Neural cell (in vitro differentiated cells): ENCODE data around the gene AIFM1. TPM values are rescaled to one million over a fixed set of nuclear protein-coding genes. Genes with fewer than 3 reads are reported as not detected.

Experiments
- H2AFZ ChIP-seq: fragments of 200-600, 300-800 bp; sonication (generic), shearing (Covaris generic); 2 replicates; pipeline ENCODE4 v1.6.0; 2014; ENCODE audit warnings: low read depth, mild to moderate bottlenecking, antibody characterized with exemption, low read length, moderate library complexity
- H3F3A ChIP-seq: fragments of 200-600 bp; shearing (Covaris generic); 2 replicates; pipeline ENCODE4 v1.6.1; 2016; ENCODE audit warnings: mild to moderate bottlenecking, moderate library complexity, mixed read lengths, antibody characterized with exemption, low read length; ENCODE audit not compliant: insufficient read depth, poor library complexity, severe bottlenecking
- H3K27ac ChIP-seq: fragments of 200-600, 300-800 bp; sonication (generic), shearing (Covaris generic); 2 replicates; pipeline ENCODE4 v1.5.1; 2014; ENCODE audit warnings: mild to moderate bottlenecking, low read length, moderate library complexity
- H3K27me3 ChIP-seq: fragments of 300-800, 200-600 bp; sonication (generic), shearing (Covaris generic); 2 replicates; pipeline ENCODE4 v1.6.0; 2014; ENCODE audit warnings: mild to moderate bottlenecking, low read depth, low read length, moderate library complexity; ENCODE audit not compliant: insufficient read depth
- H3K36me3 ChIP-seq: fragments of 300-800, 200-600 bp; sonication (generic), shearing (Covaris generic); 2 replicates; pipeline ENCODE4 v1.5.1; 2014; ENCODE audit warnings: mild to moderate bottlenecking, antibody characterized with exemption, low read length, moderate library complexity; ENCODE audit not compliant: insufficient read depth
- H3K4me2 ChIP-seq: fragments of 300-800, 200-600 bp; sonication (generic), shearing (Covaris generic); 2 replicates; pipeline ENCODE4 v1.6.0; 2014; ENCODE audit warnings: mild to moderate bottlenecking, low read length
- H3K4me3 ChIP-seq: fragments of 300-800, 200-600 bp; sonication (generic), shearing (Covaris generic); 2 replicates; pipeline ENCODE4 v1.5.1; 2014; ENCODE audit warnings: mild to moderate bottlenecking, low read length, moderate library complexity
- H3K79me2 ChIP-seq: fragments of 200-600 bp; shearing (Covaris generic); replicated peaks from 2 replicates; pipeline ENCODE4 v1.6.0; 2014; ENCODE audit warnings: mild to moderate bottlenecking, low read length, moderate library complexity; ENCODE audit not compliant: insufficient read depth
- H3K9ac ChIP-seq: fragments of 300-800, 200-600 bp; sonication (generic), shearing (Covaris generic); 2 replicates; pipeline ENCODE4 v1.6.1; 2016; ENCODE audit warnings: mild to moderate bottlenecking, low read length, mixed read lengths
- H3K9me2 ChIP-seq: fragments of 200-600 bp; shearing (Covaris generic); 2 replicates; pipeline ENCODE4 v1.6.1; 2016; ENCODE audit warnings: mild to moderate bottlenecking, low read length, mixed read lengths; ENCODE audit not compliant: insufficient read depth
- H3K9me3 ChIP-seq: fragments of 200-600, 300-800 bp; sonication (generic), shearing (Covaris generic); 2 replicates; pipeline ENCODE4 v1.6.1; 2016; ENCODE audit warnings: mild to moderate bottlenecking, mixed run types, low read length, moderate library complexity, mixed read lengths
- H4K20me1 ChIP-seq: fragments of 200-600 bp; shearing (Covaris generic); 2 replicates; pipeline ENCODE4 v1.6.1; 2016; ENCODE audit warnings: mild to moderate bottlenecking, mixed run types; ENCODE audit not compliant: insufficient read depth
- EP300 ChIP-seq: fragments of 450-650 bp; conservative IDR thresholded peaks from 2 replicates; pipeline ENCODE4 v1.6.1; 2014; ENCODE audit warnings: antibody characterized with exemption, mild to moderate bottlenecking, moderate library complexity; ENCODE audit not compliant: poor library complexity, severe bottlenecking
- EZH2 ChIP-seq: fragments of 200-600, 300-800 bp; shearing (Covaris generic), sonication (generic); IDR thresholded peaks from 2 replicates; pipeline ENCODE4 v1.6.1; 2014; ENCODE audit warnings: antibody characterized with exemption, low read length, borderline replicate concordance, mild to moderate bottlenecking; ENCODE audit not compliant: insufficient read depth, poor library complexity, severe bottlenecking
- MXI1 ChIP-seq: fragments of 450-650 bp; conservative IDR thresholded peaks from 2 replicates; pipeline ENCODE4 v1.6.1; 2014; ENCODE audit warnings: antibody characterized with exemption, mild to moderate bottlenecking; ENCODE audit not compliant: poor library complexity, severe bottlenecking
- POLR2AphosphoS5 ChIP-seq: IDR thresholded peaks from 2 replicates; pipeline ENCODE4 v1.6.1; 2012
- RAD21 ChIP-seq: fragments of 450-650 bp; conservative IDR thresholded peaks from 2 replicates; pipeline ENCODE4 v1.6.1; 2014; ENCODE audit warnings: antibody characterized with exemption, mild to moderate bottlenecking, moderate library complexity
- SMC3 ChIP-seq: fragments of 450-650 bp; conservative IDR thresholded peaks from 2 replicates; pipeline ENCODE4 v1.6.1; 2014; ENCODE audit warnings: antibody characterized with exemption, mild to moderate bottlenecking, moderate library complexity; ENCODE audit not compliant: poor library complexity
- TAF1 ChIP-seq: IDR thresholded peaks from 2 replicates; pipeline ENCODE4 v1.6.1; 2012; ENCODE audit warnings: low read depth
- polyA plus RNA-seq: library from polyadenylated mRNA; depleted of rRNA; stranded (reverse); fragments of >200 nt; gene quantifications from 2 replicates; pipeline ENCODE4 v1.2.3, GENCODE V29; 2014
- TF ChIP-seq, protein P1 (sequence below): fragments of 450-650 bp; IDR thresholded peaks from 2 replicates; pipeline ENCODE4 v1.5.1; 2014; ENCODE audit warnings: antibody characterized with exemption, mild to moderate bottlenecking, moderate library complexity; ENCODE audit not compliant: poor library complexity, severe bottlenecking
- TF ChIP-seq, protein P2 (sequence below): IDR thresholded peaks from 2 replicates; pipeline ENCODE4 v1.6.1; 2012; ENCODE audit warnings: borderline replicate concordance

The AIFM1 gene
- polyA plus RNA-seq, 1 donor from 2014 or later = 24.3 TPM

DNA sequence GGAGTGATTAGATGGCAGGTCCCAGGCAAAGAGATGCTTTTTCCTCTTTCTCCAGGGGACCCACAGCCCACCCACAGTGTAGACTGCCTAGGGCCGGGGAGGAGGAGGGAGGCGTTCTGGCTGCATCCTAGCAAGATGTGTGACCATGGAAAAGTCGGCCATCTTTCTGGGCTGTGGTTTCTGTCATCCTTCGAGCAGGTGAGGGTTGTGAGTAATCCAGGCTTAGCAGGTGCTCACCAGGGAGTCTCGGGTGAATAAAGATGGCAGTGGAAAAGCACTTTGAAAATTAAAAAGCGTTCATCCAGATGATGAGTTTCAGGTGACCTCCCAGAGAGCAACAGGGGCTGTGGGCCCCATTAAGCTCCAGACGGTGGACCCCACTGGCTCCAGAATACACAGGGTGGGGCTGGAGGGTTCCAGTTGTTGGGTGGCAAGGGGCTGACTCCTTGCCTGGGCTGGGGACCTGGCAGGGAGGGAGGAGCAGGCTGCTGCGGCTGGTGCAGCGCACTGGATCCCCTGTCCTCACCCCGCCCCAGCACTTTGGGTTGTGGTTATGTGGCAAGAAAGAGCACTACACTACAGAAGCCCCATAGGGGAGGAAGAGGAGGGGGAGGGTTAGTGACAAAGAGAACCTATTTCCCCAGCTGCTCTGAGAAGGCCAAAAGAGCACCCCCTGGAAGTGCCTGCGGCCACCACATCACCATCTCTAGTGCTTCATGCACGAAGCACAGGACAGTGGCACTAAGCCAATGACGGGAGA is 79.0 kb downstream of the AIFM1 start:
- Histone ChIP-seq H3K9me3 (no peaks in the 10 kb centered on the region), H2AFZ (no peak overlapping the region), H3K36me3 (no peaks in the 10 kb centered on the region), H3F3A (no peaks in the 10 kb centered on the region), H3K9me2 (no peaks in the 10 kb centered on the region), H4K20me1 (no peaks in the 10 kb centered on the region), H3K27ac (no peak overlapping the region), H3K4me3 (no peak overlapping the region), H3K9ac (no peak overlapping the region), H3K4me2 (no peak overlapping the region), H3K79me2 (no peaks in the 10 kb centered on the region), H3K27me3 (no peaks in the 10 kb centered on the region)
- TF ChIP-seq RAD21 (no peak), EP300 (no peak), EZH2 (no peak), TAF1 (no peak), POLR2AphosphoS5 (no peak), SMC3 (no peak), MXI1 (no peak)
- TF ChIP-seq, protein P1, sequence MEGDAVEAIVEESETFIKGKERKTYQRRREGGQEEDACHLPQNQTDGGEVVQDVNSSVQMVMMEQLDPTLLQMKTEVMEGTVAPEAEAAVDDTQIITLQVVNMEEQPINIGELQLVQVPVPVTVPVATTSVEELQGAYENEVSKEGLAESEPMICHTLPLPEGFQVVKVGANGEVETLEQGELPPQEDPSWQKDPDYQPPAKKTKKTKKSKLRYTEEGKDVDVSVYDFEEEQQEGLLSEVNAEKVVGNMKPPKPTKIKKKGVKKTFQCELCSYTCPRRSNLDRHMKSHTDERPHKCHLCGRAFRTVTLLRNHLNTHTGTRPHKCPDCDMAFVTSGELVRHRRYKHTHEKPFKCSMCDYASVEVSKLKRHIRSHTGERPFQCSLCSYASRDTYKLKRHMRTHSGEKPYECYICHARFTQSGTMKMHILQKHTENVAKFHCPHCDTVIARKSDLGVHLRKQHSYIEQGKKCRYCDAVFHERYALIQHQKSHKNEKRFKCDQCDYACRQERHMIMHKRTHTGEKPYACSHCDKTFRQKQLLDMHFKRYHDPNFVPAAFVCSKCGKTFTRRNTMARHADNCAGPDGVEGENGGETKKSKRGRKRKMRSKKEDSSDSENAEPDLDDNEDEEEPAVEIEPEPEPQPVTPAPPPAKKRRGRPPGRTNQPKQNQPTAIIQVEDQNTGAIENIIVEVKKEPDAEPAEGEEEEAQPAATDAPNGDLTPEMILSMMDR = no peak
- TF ChIP-seq, protein P2, sequence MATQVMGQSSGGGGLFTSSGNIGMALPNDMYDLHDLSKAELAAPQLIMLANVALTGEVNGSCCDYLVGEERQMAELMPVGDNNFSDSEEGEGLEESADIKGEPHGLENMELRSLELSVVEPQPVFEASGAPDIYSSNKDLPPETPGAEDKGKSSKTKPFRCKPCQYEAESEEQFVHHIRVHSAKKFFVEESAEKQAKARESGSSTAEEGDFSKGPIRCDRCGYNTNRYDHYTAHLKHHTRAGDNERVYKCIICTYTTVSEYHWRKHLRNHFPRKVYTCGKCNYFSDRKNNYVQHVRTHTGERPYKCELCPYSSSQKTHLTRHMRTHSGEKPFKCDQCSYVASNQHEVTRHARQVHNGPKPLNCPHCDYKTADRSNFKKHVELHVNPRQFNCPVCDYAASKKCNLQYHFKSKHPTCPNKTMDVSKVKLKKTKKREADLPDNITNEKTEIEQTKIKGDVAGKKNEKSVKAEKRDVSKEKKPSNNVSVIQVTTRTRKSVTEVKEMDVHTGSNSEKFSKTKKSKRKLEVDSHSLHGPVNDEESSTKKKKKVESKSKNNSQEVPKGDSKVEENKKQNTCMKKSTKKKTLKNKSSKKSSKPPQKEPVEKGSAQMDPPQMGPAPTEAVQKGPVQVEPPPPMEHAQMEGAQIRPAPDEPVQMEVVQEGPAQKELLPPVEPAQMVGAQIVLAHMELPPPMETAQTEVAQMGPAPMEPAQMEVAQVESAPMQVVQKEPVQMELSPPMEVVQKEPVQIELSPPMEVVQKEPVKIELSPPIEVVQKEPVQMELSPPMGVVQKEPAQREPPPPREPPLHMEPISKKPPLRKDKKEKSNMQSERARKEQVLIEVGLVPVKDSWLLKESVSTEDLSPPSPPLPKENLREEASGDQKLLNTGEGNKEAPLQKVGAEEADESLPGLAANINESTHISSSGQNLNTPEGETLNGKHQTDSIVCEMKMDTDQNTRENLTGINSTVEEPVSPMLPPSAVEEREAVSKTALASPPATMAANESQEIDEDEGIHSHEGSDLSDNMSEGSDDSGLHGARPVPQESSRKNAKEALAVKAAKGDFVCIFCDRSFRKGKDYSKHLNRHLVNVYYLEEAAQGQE = no peak

DNA sequence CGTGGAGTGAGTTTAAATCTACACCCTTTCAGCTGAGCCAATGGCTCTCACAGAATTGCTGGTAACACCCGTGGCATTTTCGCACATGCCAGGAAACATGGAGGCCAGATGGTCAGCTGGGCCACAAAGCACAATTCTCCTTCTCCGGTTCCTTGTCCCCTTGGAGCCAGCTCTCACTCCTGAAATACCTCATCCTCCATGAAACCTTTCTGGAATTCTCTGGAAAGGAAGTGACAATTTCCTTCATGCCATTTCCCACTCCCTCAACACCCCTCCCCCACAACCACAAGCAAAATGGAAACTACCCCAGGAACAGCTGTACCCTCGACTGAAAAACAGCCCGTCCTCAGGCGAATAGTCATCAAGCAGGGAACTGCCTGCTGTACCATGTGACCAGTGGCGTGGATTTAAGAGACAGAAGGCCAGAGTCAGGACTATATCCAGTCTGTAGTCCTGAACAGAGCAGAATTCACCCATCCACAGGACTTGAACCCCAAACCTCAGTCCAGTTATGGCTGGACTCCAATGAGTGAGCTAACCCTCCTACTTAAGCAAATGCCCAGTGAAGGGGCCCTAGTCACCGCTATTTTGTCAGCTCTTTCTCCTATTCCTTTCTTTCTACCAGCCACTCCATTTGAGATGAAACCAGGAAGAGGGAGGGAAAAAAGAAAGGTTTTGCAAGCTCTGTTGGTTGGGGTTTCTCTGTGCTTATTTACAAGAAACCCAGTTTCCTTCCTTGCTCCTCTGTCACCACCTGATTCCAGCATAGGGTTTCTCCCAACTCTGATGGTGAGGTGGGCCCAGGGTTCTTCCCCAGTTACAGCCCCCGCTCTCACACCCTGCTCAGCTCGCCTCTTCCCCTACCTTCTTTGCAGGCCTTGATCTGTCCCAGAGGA is 79.8 kb downstream of the AIFM1 start:
- Histone ChIP-seq H3K36me3 (no peaks in the 10 kb centered on the region), H4K20me1 (no peaks in the 10 kb centered on the region), H3K9ac (no peak overlapping the region), H3K27ac (no peak overlapping the region), H3K9me2 (no peaks in the 10 kb centered on the region), H2AFZ (no peak overlapping the region), H3K27me3 (no peaks in the 10 kb centered on the region), H3K4me2 (no peak overlapping the region), H3F3A (no peaks in the 10 kb centered on the region), H3K9me3 (no peaks in the 10 kb centered on the region), H3K79me2 (no peaks in the 10 kb centered on the region), H3K4me3 (no peak overlapping the region)
- TF ChIP-seq EP300 = no peak
- no peak for TF ChIP-seq TAF1
- TF ChIP-seq, protein P2 = no peak
- TF ChIP-seq, protein P1 = no peak
- TF ChIP-seq POLR2AphosphoS5 = no peak
- no peak for TF ChIP-seq MXI1
- TF ChIP-seq SMC3 = no peak
- no peak for TF ChIP-seq RAD21
- TF ChIP-seq EZH2 = no peak
